Mucosa of gallbladder (tissue), 1 donor: ENCODE measurements around the gene ZNF330. TPM values are rescaled to one million over a fixed set of nuclear protein-coding genes. Genes with fewer than 3 reads are reported as not detected.

Source experiments
- DNase-seq: peaks from one replicate; pipeline ENCODE4 v3.0.0-alpha.2; 2020; ENCODE audit warnings: low spot score
- total RNA-seq: library from RNA; stranded (reverse); gene quantifications from one replicate; pipeline ENCODE4 v1.2.1, GENCODE V29; 2021
- donor health status: DM: no; HTN: no; CAD: no.

ZNF330 gene
- total RNA-seq, 1 donor from 2014 or later: 32.4 TPM

DNA sequence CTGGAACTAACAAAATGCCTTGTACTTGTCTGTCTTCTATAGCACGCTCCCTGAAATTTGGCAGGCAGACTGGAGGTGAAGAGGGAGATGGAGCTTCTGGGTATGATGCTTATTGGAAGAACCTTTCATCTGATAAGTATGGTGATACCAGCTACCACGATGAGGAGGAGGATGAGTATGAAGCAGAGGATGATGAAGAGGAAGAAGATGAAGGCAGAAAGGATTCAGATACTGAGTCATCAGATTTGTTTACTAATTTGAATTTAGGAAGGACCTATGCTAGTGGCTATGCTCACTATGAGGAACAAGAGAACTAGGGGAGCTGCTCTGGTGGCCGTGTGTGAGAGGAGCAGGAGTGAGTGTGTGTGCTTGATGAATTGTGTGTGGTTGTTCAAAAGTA, 13.0 kb downstream of the ZNF330 start:
- DNase-seq: no peak

DNA sequence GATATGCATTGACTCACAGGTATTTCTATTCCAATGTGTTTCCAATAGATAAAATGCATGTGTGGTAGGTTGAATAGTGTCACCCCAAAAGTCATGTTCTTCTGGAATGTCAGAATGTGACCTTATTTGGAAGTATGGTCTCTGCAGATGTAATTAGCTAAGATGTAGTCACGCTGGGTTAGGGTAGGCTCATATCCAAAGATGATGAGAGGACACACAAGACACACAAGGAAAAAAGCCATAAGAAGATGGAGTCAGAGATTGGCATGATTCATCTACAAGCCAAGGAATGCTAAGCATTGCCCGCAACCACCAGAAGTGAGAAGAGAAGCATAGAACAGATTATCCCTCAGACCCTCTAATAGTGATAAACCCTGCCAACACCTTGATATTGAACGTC, 17.5 kb downstream of the ZNF330 start:
- DNase-seq: no peak

DNA sequence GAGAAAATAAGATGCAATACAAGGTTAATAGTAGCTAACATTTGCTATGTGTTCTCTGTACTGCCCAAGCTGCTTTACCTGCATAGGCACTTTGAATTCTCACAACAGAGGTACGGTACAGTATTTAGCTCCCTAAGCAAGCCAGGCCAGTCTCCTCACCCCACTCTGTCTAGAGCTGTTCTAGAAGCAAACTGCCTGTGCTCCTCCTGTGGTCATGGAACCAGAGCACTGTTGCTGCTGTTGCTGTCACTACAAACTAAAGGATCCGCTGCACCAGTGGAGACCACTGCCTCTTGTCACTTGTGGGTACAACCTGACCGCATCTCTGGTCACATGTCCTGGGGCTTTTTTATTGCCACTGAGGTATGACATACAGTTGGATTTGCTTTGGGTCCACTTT, 19.6 kb downstream of the ZNF330 start:
- no peak for DNase-seq

DNA sequence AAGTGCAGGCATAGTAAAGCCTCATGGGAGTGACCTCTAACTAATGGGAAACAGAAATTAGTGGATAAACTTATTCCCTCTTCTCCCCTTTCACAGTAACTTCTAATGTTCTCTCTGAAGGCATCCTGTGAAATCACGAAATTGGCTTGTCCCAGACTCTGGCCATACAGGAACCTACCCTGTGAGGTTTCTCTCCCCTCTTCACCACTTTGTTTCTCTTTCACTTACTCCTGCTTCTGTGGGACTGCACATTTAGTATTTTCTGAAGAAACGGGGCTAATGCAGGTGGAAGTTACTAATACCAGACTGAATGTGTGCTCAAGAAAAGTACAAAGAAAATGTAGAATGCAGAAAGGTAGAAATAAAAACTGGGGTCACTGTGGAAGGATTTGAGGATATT, 20.0 kb downstream of the ZNF330 start:
- no peak for DNase-seq

DNA sequence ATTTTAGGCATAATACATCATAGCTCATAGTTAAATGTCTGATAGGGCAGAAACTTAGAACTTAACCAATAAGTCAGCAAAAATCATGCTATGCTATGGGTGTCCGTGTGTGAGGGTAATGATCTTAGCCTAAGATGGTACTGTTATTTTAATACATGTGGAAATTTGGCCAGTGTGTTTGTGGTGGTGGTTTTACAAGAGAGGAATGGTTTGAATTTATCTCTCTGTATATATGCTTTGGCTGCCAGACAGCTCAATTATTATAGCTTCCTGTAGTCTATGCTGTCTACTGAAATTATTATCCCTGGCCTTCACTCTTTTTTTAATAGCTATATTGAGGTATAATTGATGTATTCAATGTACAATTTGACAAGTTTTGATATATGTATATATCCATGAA, 21.3 kb downstream of the ZNF330 start:
- DNase-seq: no peak

DNA sequence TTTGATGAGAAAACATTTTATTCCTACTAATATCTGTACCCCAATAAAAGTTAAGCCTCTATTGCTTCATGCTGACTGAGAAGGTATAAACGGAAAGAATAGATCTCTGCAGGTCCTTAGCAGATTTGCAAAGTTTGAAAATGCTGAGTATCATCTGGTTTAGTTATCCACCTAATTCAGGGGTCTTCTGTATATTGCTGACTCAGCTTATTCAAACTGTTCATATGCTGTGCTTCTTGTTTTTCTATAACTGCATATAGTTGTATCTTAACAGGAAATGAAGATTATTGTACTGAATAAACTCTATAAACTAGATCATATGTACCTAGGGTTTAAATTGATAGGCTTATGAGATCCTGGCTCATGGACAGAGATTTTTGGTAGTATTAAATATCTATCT, 23.7 kb downstream of the ZNF330 start:
- DNase-seq: no peak

DNA sequence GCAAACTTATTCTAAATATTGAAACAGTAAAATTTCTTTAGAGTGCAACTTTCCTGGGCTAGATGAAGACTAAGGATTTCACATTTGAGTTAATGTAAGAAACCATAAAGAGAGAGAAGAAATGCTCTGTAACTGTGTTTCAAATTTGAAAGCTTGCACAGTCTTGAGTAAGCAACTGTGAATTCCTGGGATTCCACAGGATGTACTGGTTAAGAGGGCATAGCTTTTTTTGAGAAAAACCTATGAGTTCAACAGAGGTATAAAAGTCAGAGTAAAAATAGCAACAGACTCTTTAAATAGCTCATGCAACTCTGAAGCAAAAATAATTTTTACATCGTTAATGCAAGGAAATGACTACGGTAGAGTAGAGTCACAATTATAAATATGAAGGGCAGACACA, 25.5 kb downstream of the ZNF330 start:
- no peak for DNase-seq

DNA sequence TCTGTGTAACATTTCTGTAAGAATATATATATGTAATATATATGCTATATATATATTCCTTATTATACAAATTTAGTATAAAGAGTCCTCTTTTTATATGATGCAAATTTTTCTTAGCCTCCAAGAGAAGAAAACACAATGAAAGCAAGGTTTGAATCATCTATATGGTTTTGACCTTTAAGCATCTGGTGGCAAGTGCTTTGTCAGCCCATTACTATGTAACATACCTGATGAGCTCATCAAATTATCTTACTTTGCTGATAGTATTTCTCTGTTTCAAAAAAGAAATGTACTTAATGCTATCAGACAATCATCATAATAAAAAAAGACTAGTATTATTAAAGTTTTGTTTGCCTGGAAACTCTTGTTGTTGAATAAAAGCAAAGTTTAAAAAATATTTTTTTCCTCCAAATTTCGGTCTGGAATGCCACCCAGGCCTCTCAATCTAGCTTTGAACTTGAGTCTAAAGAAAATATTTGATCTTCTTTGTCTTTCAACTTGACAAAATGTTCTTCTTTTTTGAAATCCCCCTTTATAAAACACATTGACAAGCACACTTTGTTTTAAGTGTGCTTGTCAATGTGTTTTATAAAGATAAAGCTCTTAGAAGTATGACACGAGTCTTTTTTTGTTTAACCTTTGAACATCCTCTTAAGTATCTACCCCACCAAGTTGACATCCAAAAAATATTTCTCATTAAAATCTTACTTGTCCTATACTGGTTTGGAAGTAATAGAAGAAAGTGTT, 26.2 kb downstream of the ZNF330 start:
- no peak for DNase-seq

DNA sequence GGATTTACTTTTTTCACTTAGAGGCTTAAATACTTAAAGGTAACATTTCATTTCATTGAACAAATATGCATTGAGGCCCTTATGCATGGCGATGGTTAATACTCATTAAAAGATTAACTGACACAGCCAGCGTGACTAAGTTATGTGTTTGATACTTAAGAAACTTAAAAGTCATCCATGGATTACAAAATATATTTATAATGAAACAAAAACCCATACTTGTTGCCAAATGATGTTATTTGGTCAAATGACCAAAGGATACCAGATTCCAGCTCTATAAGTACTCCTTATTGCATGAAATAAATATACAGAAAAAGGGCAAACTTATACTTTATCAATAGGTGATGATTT, 26.7 kb downstream of the ZNF330 start:
- DNase-seq: no peak

DNA sequence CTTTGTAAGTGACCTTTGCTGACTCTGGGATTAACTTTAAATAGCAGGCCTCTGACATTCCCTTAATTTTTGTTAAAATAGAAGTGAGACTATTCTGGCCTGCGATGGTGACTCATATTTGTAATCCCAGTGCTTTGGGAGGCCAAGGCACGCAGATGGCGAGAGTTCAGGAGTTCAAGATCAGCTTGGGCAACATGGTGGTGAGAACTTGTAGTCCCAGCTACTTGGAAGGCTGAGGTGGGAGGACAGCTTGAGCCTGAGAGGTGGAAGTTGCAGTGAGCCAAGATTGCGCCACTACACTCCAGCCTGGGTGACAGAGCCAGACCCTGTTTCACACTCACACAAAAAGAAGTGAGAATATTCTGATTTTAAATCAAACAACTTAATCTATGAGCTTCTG, 27.3 kb downstream of the ZNF330 start:
- DNase-seq: no peak

DNA sequence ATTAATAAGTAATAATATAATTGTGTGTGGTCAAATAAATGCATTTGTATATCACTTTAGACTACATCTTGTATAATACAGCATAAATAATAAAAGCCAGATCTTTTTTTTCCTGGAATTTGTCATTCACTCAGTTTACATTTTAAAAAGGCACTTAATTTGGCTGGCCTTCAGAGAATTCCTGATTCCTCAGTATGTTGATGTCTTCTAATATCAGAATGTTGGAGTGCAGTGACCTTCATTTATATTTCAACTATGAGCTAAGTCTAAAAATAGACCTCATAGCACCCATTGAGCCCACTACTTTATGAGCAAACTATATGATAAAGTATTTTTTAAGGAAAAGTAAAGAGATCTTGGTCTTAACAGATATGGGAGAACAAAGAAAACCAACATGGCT, 27.8 kb downstream of the ZNF330 start:
- no peak for DNase-seq

DNA sequence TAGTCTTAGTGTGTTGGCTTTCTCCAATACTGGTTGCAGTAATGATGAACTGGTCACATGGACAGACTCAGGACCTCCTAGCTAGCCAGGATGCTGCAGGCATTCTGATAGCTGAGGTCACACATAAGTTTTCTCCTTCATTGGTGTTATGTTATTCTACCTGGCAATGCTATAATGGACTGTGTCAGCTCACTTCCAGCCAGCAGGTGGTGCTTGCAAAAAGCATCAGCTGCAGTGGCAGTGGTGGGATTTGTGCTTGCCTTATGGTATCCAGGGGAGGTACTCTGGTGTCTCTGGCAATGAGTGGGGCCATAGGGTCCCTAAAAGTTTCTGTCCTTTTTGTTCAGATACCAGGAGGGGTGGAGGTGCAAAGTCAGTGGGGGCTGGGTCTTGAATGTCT, 33.6 kb downstream of the ZNF330 start:
- DNase-seq: no peak

DNA sequence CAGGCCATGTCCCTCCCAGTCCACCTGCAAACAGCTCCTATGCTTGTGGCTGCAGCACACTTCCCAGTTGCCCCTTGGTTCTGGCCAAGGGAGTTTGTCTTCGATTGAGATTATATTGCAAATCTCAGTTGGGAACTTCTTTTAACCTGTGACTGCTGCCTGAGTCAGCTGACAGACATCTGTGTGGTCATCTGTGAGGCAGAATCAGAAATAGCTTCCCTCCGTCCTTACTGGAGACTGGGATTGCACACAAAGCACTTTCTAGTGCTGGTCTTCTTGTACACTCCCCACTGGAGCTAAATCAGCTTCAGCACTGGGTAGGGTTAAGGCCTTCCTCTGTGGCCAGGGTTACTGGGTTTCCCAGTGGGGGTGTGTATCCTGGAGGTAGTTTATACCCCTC, 34.3 kb downstream of the ZNF330 start:
- DNase-seq: no peak

DNA sequence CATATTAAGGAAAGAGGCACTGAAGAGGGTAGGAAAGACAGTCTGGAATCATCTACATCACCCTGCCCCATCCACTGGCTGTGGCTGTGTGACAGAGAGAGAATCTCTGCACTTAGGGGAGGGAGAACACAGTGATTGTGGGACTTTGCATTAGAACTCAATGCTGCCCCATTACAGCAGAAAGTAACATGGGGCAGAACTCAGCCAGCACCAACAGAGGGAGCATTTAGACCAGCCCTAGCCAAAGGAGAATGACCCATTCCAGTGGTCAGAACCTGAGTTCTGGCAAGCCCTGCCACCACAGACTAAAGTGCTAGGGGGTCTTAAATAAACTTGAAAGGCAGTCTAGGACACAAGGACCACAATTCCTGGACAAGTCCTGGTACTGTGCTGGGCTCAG, 37.9 kb downstream of the ZNF330 start:
- no peak for DNase-seq

DNA sequence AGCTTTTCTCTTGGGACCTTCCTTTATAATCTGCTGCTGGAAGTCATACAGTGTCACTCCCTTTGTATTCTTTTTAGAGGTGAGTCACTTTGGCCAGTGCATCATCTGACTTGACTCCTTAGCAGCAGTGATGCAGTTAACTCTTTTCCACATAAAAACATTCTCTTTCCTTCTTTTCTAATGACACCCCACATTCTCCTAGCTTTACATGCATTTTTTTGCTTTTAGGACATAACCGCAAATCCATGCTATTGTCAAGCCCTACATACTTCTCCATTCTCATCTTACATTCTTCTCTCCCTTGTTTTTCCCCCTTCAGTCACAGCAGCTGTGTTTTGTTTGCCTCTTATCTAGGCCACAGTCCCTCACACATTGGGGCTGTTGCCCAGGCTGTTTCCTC, 55.1 kb downstream of the ZNF330 start:
- DNase-seq: no peak

DNA sequence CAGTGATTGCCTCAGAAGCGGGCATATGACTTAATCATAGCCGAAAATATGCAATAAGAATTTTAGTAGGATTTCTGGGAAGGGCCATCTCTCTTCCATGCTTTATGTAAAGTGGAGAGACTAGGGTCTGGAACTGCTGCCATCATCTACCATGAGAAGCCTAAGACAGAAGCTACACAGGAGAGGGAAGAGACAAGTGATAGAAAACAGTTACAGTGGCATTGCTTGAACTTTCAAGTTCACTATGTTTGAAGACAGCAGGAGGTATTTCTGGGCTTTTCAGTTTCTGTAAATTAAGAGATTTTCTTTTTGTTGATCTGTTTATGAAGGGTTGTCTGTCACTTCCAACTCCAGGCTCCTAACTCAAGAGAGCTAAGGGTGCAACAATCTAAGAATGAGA, 62.5 kb downstream of the ZNF330 start:
- DNase-seq: no peak

DNA sequence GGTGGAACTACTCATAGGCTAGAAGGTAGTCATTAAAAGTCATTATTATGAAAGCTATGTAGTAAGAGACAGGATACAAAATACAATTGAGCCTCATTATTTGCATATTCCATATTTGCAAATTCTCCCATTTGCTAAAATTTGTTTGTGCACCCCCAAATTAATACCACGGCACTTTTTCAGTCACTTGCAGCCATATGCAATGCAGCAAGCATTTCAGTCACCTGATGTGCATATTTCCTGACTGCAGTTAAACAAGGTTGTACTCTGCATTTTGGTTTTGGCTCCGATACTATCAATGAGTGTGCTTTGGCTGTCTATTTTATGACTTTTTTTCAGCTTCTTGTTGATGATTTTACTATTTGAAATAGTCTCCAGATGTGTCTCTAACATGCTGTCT, 62.9 kb downstream of the ZNF330 start:
- DNase-seq: no peak

Other genes starting within 250 kb of the ZNF330 start
- 20.5 TPM for gene RNF150, start 87.4 kb upstream of the ZNF330 start, total RNA-seq